ENCODE measurements around the gene CCR7.

CCR7 gene

DNA sequence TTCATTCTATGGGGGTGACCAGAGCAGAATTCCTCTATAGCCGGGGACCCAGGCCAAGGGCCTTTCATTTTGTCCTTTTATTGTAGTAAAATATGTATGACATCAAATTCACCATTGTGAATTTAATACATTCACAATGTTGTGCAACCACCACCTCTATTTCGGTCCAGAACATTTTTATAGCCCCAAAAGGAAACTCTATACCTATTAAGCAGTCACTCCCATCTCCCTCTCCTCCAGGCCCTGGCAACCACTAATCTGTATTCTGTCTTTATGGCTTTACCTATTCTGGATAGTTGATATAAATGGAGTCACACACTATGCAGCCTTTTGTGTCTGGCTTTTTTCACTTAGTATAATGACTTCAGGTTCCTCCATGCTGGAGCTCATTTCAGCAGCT is 54.1 kb downstream of the CCR7 start:
- H3F3A ChIP-seq (ENCODE audit: insufficient read depth, low read length) = no peaks in the 10 kb centered on the region
- peaks cover 29% of the 10 kb centered on the region for H3K27me3 ChIP-seq (replicated peaks; ENCODE audit: insufficient read depth, low read length)
- no peak for TF ChIP-seq EZH2phosphoT487 (IDR thresholded peaks at IDR 0.05; ENCODE audit: low read length)
- TF ChIP-seq EZH2 (optimal IDR thresholded peaks at IDR 0.05; ENCODE audit: low read depth, low read length) = no peak
- TF ChIP-seq CTCF (IDR thresholded peaks at IDR 0.05; ENCODE audit: low read length) = no peak
- no peak overlapping the region for H2AFZ ChIP-seq (ENCODE audit: low read length)
- H4K20me1 ChIP-seq (ENCODE audit: insufficient read depth, low read length) = no peaks in the 10 kb centered on the region
- H3K27ac ChIP-seq (ENCODE audit: low read length) = no peak overlapping the region
- no peaks in the 10 kb centered on the region for H3K79me2 ChIP-seq (ENCODE audit: low read length)
- no peak overlapping the region for H3K4me3 ChIP-seq (ENCODE audit: low read length)
- DNase-seq = no peak
- H3K36me3 ChIP-seq (replicated peaks; ENCODE audit: insufficient read depth, low read length) = no peaks in the 10 kb centered on the region
- no peaks in the 10 kb centered on the region for H3K9me2 ChIP-seq (replicated peaks; ENCODE audit: insufficient read depth, low read length)
- H3K4me1 ChIP-seq (ENCODE audit: low read length) = peaks cover under 1% of the 10 kb centered on the region; the same call in 1 of the 2 replicates
- H3K9ac ChIP-seq (ENCODE audit: low read length) = no peak overlapping the region
- no peaks in the 10 kb centered on the region for H3K9me3 ChIP-seq (replicated peaks; ENCODE audit: insufficient read depth, low read length)
- H3K4me2 ChIP-seq (ENCODE audit: low read depth, low read length) = no peak overlapping the region

DNA sequence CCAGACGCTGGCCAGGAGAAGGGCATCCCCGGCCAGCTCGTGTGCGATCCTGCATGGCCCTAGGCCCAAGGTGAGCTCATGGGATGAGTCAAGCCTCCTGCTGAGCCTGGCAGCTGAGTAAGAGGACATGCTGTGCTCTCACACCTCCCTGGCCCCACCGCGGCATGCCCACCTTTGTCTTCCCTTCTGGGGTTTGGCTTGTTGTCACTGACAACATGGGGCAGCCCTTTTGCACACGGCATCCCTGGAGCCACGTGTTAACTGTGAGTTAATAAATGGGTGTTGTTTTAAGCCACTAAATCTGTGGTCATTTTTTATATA is 55.0 kb downstream of the CCR7 start:
- H3K27me3 ChIP-seq (replicated peaks; ENCODE audit: insufficient read depth, low read length) = peaks cover 23% of the 10 kb centered on the region
- no peaks in the 10 kb centered on the region for H3K9me3 ChIP-seq (replicated peaks; ENCODE audit: insufficient read depth, low read length)
- no peaks in the 10 kb centered on the region for H3K9me2 ChIP-seq (replicated peaks; ENCODE audit: insufficient read depth, low read length)
- H2AFZ ChIP-seq (ENCODE audit: low read length) = no peak overlapping the region
- no peaks in the 10 kb centered on the region for H3K4me1 ChIP-seq (ENCODE audit: low read length)
- H3K4me2 ChIP-seq (ENCODE audit: low read depth, low read length) = no peak overlapping the region
- H3K79me2 ChIP-seq (ENCODE audit: low read length) = no peaks in the 10 kb centered on the region
- no peaks in the 10 kb centered on the region for H3K36me3 ChIP-seq (replicated peaks; ENCODE audit: insufficient read depth, low read length)
- no peaks in the 10 kb centered on the region for H3F3A ChIP-seq (ENCODE audit: insufficient read depth, low read length)
- DNase-seq = no peak
- no peak overlapping the region for H3K27ac ChIP-seq (ENCODE audit: low read length)
- H3K4me3 ChIP-seq (ENCODE audit: low read length) = no peak overlapping the region
- TF ChIP-seq EZH2phosphoT487 (IDR thresholded peaks at IDR 0.05; ENCODE audit: low read length) (no peak), CTCF (IDR thresholded peaks at IDR 0.05; ENCODE audit: low read length) (no peak), EZH2 (optimal IDR thresholded peaks at IDR 0.05; ENCODE audit: low read depth, low read length) (no peak)
- H3K9ac ChIP-seq (ENCODE audit: low read length) = no peak overlapping the region
- H4K20me1 ChIP-seq (ENCODE audit: insufficient read depth, low read length) = no peaks in the 10 kb centered on the region

- H3K27ac ChIP-seq (ENCODE audit: low read length) = no peak overlapping the region
- TF ChIP-seq EZH2phosphoT487 (IDR thresholded peaks at IDR 0.05; ENCODE audit: low read length) (no peak), CTCF (IDR thresholded peaks at IDR 0.05; ENCODE audit: low read length) (no peak)
These were observed 55.5 kb downstream of the CCR7 start for GRCh38 chr17:40509626-40510327.

More at GRCh38 chr17:40509626-40510327, 55.5 kb downstream of the CCR7 start:
- no peaks in the 10 kb centered on the region for H3K9me2 ChIP-seq (replicated peaks; ENCODE audit: insufficient read depth, low read length)
- no peak overlapping the region for H3K4me3 ChIP-seq (ENCODE audit: low read length)
- no peaks in the 10 kb centered on the region for H3K9me3 ChIP-seq (replicated peaks; ENCODE audit: insufficient read depth, low read length)
- H3F3A ChIP-seq (ENCODE audit: insufficient read depth, low read length) = no peaks in the 10 kb centered on the region
- H3K79me2 ChIP-seq (ENCODE audit: low read length) = no peaks in the 10 kb centered on the region
- H3K4me2 ChIP-seq (ENCODE audit: low read depth, low read length) = no peak overlapping the region
- H3K27me3 ChIP-seq (replicated peaks; ENCODE audit: insufficient read depth, low read length) = peaks cover 18% of the 10 kb centered on the region
- no peaks in the 10 kb centered on the region for H4K20me1 ChIP-seq (ENCODE audit: insufficient read depth, low read length)
- H2AFZ ChIP-seq (ENCODE audit: low read length) = no peak overlapping the region
- no peaks in the 10 kb centered on the region for H3K4me1 ChIP-seq (ENCODE audit: low read length)
- H3K9ac ChIP-seq (ENCODE audit: low read length) = no peak overlapping the region
- no peak for DNase-seq
- no peaks in the 10 kb centered on the region for H3K36me3 ChIP-seq (replicated peaks; ENCODE audit: insufficient read depth, low read length)
